K562 (cell line): ENCODE data around the gene INPP4B.

ENCODE experiments used
- CTCF ChIP-seq, 3 experiments: IDR thresholded peaks in 2 of 3; conservative IDR thresholded peaks in 1 of 3; 2 replicates each; pipeline ENCODE4 v1.5.1; 2011 to 2012; ENCODE audit warnings: low read length in 3 of 3, mild to moderate bottlenecking in 3 of 3, control low read depth in 2 of 3, improper control_type of control experiment in 1 of 3, inconsistent platforms in 1 of 3, low read depth in 1 of 3, mixed read lengths in 1 of 3, moderate library complexity in 1 of 3; ENCODE audit not compliant: insufficient read depth in 2 of 3
- MEIS2 ChIP-seq: fragments of 450-650 bp; IDR thresholded peaks from 2 replicates; pipeline ENCODE4 v1.6.1; 2014; ENCODE audit warnings: mild to moderate bottlenecking; ENCODE audit not compliant: partially characterized antibody
- MYNN ChIP-seq, 2 experiments: sonication (generic); formaldehyde crosslinking in 1 of 2; IDR thresholded peaks; 2 replicates each; pipeline versions ENCODE4 v1.5.0 to v1.6.1; 2016 to 2020; ENCODE audit warnings: antibody characterized with exemption in 1 of 2, missing genetic modification reagents in 1 of 2
- PBX2 ChIP-seq, 2 experiments: IDR thresholded peaks in 1 of 2; conservative IDR thresholded peaks in 1 of 2; 2 replicates each; pipeline ENCODE4 v1.6.1; 2016; ENCODE audit warnings: low read depth in 2 of 2, mild to moderate bottlenecking in 1 of 2, missing compliant biosample characterization in 1 of 2, missing genetic modification characterization in 1 of 2, moderate library complexity in 1 of 2
- ZNF785 ChIP-seq: fragments of 250-450 bp; sonication (Bioruptor Pico); IDR thresholded peaks from 2 replicates; pipeline ENCODE4 v1.4.0; 2020; ENCODE audit warnings: mild to moderate bottlenecking
- TF ChIP-seq, protein P1 (sequence below), 2 experiments: IDR thresholded peaks; 2 replicates each; pipeline ENCODE4 v1.6.1; 2011; ENCODE audit warnings: borderline replicate concordance in 1 of 2, control low read depth in 1 of 2, low read depth in 1 of 2, low read length in 1 of 2, mild to moderate bottlenecking in 1 of 2, mixed read lengths in 1 of 2, moderate library complexity in 1 of 2; ENCODE audit not compliant: insufficient read depth in 1 of 2, insufficient read length in 1 of 2, poor library complexity in 1 of 2, severe bottlenecking in 1 of 2; ENCODE audit errors: extremely low read depth in 1 of 2

DNA sequence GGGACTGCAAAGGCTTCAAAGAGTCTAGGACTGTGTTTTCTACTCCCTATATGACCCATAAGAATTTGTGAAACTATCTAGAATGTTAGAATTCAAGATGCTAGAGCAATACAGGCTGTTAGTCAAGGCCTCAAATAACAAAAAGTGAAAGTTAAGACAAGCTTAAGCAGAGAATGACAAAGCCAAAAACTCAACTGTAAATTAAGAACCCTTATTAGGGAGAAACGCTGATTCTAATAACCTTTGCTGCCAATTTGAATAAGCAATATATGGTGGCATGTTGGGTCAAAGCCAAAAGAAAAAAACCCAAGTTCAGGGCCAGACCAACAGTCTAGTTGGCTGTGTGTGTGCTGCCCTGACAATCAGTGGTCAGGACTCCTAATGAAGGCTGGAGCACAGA lies 160.0 kb downstream of the INPP4B start:
- TF ChIP-seq PBX2 (CRISPR knock-in tag; IDR thresholded peaks at IDR 0.05; ENCODE audit: low read depth) (no peak), PBX2 (tag; conservative IDR thresholded peaks at IDR 0.05; ENCODE audit: low read depth) (no peak), ZNF785 (CRISPR knock-in tag) (no peak), MYNN (IDR thresholded peaks at IDR 0.05) (no peak), MYNN (CRISPR knock-in tag; IDR thresholded peaks at IDR 0.05) (no peak), MEIS2 (no peak), CTCF (IDR thresholded peaks at IDR 0.05 in 2 of 3, conservative IDR thresholded peaks at IDR 0.05 in 1 of 3; ENCODE audit: insufficient read depth in 2 of 3, low read depth in 1 of 3, low read length in 3 of 3) (no peak)
- TF ChIP-seq, protein P1, sequence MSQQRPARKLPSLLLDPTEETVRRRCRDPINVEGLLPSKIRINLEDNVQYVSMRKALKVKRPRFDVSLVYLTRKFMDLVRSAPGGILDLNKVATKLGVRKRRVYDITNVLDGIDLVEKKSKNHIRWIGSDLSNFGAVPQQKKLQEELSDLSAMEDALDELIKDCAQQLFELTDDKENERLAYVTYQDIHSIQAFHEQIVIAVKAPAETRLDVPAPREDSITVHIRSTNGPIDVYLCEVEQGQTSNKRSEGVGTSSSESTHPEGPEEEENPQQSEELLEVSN (IDR thresholded peaks at IDR 0.05; ENCODE audit: borderline replicate concordance in 1 of 2, extremely low read depth in 1 of 2, insufficient read depth in 1 of 2, insufficient read length in 1 of 2, low read depth in 1 of 2, low read length in 1 of 2, poor library complexity in 1 of 2, severe bottlenecking in 1 of 2): no peak
